ENCODE data around the gene ADGRG3. TPM values are rescaled to one million over a fixed set of nuclear protein-coding genes. Genes with fewer than 3 reads are reported as not detected.

The ADGRG3 gene
- polyA plus RNA-seq, 1 donor (not counting 4 experiments of a cell fraction or from before 2014, with no cell fraction given): not detected

DNA sequence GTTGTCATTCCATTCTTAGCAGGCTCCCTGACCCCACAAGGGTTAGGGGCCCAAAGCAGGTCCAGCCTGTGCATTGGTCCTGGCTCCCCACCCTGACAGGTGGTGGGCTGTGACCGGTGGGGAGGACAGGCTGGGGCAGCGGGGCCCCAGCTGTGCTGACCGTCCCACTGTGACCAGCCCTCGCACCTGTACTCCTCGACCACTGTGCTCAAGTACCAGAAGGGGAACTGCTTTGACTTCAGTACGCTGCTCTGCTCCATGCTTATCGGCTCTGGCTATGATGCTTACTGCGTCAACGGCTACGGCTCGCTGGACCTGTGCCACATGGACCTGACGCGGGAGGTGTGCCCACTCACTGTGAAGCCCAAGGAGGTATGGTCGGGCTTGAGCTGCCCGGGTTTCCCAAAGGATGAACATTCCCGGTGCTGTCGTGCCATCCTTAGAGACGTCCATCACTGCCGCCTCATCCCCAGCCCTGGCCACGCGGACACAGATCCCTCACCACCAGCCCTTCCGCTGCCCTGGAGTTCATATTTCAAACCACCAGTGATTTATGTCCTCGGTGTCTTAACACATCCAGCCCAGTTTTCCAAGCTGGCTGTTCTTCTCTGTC is 33.8 kb downstream of the ADGRG3 start:
- Histone ChIP-seq H3K9me1 (ENCODE audit: control insufficient read depth, extremely low read depth, insufficient read depth, low read length) (no peaks in the 10 kb centered on the region), H3K4me1 (ENCODE audit: control insufficient read depth, extremely low read depth, insufficient read depth, low read length) (no peaks in the 10 kb centered on the region), H2AFZ (ENCODE audit: control insufficient read depth, low read length) (no peak overlapping the region), H4K20me1 (ENCODE audit: control insufficient read depth, extremely low read depth, insufficient read depth, low read length) (no peaks in the 10 kb centered on the region), H3K9me3 (ENCODE audit: control insufficient read depth, low read depth, low read length) (no peaks in the 10 kb centered on the region), H3K27me3 (ENCODE audit: control insufficient read depth, extremely low read depth, insufficient read depth, low read length) (no peaks in the 10 kb centered on the region), H3K27ac (ENCODE audit: control insufficient read depth, insufficient read depth, low read length) (no peak overlapping the region), H3K36me3 (ENCODE audit: control insufficient read depth in 2 of 2, extremely low read depth in 1 of 2, insufficient read depth in 2 of 2, low read length in 2 of 2) (no peaks in the 10 kb centered on the region), H3K4me2 (ENCODE audit: control insufficient read depth, extremely low read depth, insufficient read depth, low read depth, low read length) (no peak overlapping the region), H3K4me3 (ENCODE audit: control insufficient read depth in 2 of 3, extremely low read depth in 1 of 3, insufficient read depth in 2 of 3, low read depth in 1 of 3, low read length in 3 of 3) (no peak overlapping the region), H3K9ac (ENCODE audit: control insufficient read depth, extremely low read depth, insufficient read depth, low read length) (no peak overlapping the region), H3K79me2 (ENCODE audit: control insufficient read depth, insufficient read depth, low read length) (no peaks in the 10 kb centered on the region)
- dilution Hi-C loops (cut with MboI; ENCODE audit: extremely low pct_ligation_motif_present, low sequenced_read_pairs): no loop called here
- FAIRE-seq: no peak
- DNase-seq (ENCODE audit: low read depth, low spot score): no peak
- TF ChIP-seq CTCF (optimal IDR thresholded peaks at IDR 0.05 in 1 of 3, IDR thresholded peaks at IDR 0.05 in 1 of 3, conservative IDR thresholded peaks at IDR 0.05 in 1 of 3; ENCODE audit: extremely low read depth in 1 of 3, insufficient read depth in 2 of 3, low read length in 3 of 3) (no peak), EZH2 (IDR thresholded peaks at IDR 0.05; ENCODE audit: low read length) (no peak)

- dilution Hi-C loops (cut with MboI; ENCODE audit: extremely low pct_ligation_motif_present, low sequenced_read_pairs): no loop called here
These were observed 35.4 kb downstream of the ADGRG3 start for GRCh38 chr16:57703416-57704010.

More at GRCh38 chr16:57703416-57704010, 35.4 kb downstream of the ADGRG3 start:
- DNase-seq (ENCODE audit: low read depth, low spot score) (no peak), FAIRE-seq (no peak)
- no peaks in the 10 kb centered on the region for H4K20me1 ChIP-seq (ENCODE audit: control insufficient read depth, extremely low read depth, insufficient read depth, low read length)
- H2AFZ ChIP-seq (ENCODE audit: control insufficient read depth, low read length): no peak overlapping the region
- H3K9ac ChIP-seq (ENCODE audit: control insufficient read depth, extremely low read depth, insufficient read depth, low read length): no peak overlapping the region
- no peaks in the 10 kb centered on the region for H3K36me3 ChIP-seq (ENCODE audit: control insufficient read depth in 2 of 2, extremely low read depth in 1 of 2, insufficient read depth in 2 of 2, low read length in 2 of 2)
- no peak overlapping the region for H3K4me2 ChIP-seq (ENCODE audit: control insufficient read depth, extremely low read depth, insufficient read depth, low read depth, low read length)
- TF ChIP-seq EZH2 (IDR thresholded peaks at IDR 0.05; ENCODE audit: low read length): no peak
- no peak for TF ChIP-seq CTCF (optimal IDR thresholded peaks at IDR 0.05 in 1 of 3, IDR thresholded peaks at IDR 0.05 in 1 of 3, conservative IDR thresholded peaks at IDR 0.05 in 1 of 3; ENCODE audit: extremely low read depth in 1 of 3, insufficient read depth in 2 of 3, low read length in 3 of 3)
- H3K27me3 ChIP-seq (ENCODE audit: control insufficient read depth, extremely low read depth, insufficient read depth, low read length): peaks cover 4% of the 10 kb centered on the region
- H3K27ac ChIP-seq (ENCODE audit: control insufficient read depth, insufficient read depth, low read length): no peak overlapping the region
- H3K9me3 ChIP-seq (ENCODE audit: control insufficient read depth, low read depth, low read length): no peaks in the 10 kb centered on the region
- H3K79me2 ChIP-seq (ENCODE audit: control insufficient read depth, insufficient read depth, low read length): no peaks in the 10 kb centered on the region
- no peaks in the 10 kb centered on the region for H3K9me1 ChIP-seq (ENCODE audit: control insufficient read depth, extremely low read depth, insufficient read depth, low read length)
- H3K4me1 ChIP-seq (ENCODE audit: control insufficient read depth, extremely low read depth, insufficient read depth, low read length): no peaks in the 10 kb centered on the region
- H3K4me3 ChIP-seq (ENCODE audit: control insufficient read depth in 2 of 3, extremely low read depth in 1 of 3, insufficient read depth in 2 of 3, low read depth in 1 of 3, low read length in 3 of 3): no peak overlapping the region
